Measurements from ENCODE around the gene PPM1A.

GRCh38 chr14:60199321-60199720 is 49.7 kb upstream of the PPM1A start:
- no peak for TF ChIP-seq CTCF (conservative IDR thresholded peaks at IDR 0.05)
- TF ChIP-seq ZFX (IDR thresholded peaks at IDR 0.05), result no peak
